T-helper 1 cell (primary cell): ENCODE results near the gene PRM1.
"Not testable (repeated sequence)": the region's sequence is repeated elsewhere in the genome, so short reads cannot be mapped to it uniquely, and the experiment has no call there.

ENCODE experiments used
- DNase-seq, 5 donors: peaks; one replicate each; pipeline ENCODE4 v3.0.0-alpha.2; 2012 to 2020

Gene PRM1

GRCh38 chr16:11313493-11314308, 32.6 kb upstream of the PRM1 start:
- no peak for DNase-seq

- DNase-seq: peak in 2 of 5 donors; percentile 15 to 38
Observed at GRCh38 chr16:11312718-11313492, 31.8 kb upstream of the PRM1 start.

- DNase-seq: peak in 1 of 5 donors; percentile 76
Observed at GRCh38 chr16:11310997-11311561, 29.9 kb upstream of the PRM1 start.

GRCh38 chr16:11310634-11310977, 29.5 kb upstream of the PRM1 start:
- no peak for DNase-seq

- DNase-seq: no peak
Observed at GRCh38 chr16:11309895-11310633, 28.9 kb upstream of the PRM1 start.

DNA sequence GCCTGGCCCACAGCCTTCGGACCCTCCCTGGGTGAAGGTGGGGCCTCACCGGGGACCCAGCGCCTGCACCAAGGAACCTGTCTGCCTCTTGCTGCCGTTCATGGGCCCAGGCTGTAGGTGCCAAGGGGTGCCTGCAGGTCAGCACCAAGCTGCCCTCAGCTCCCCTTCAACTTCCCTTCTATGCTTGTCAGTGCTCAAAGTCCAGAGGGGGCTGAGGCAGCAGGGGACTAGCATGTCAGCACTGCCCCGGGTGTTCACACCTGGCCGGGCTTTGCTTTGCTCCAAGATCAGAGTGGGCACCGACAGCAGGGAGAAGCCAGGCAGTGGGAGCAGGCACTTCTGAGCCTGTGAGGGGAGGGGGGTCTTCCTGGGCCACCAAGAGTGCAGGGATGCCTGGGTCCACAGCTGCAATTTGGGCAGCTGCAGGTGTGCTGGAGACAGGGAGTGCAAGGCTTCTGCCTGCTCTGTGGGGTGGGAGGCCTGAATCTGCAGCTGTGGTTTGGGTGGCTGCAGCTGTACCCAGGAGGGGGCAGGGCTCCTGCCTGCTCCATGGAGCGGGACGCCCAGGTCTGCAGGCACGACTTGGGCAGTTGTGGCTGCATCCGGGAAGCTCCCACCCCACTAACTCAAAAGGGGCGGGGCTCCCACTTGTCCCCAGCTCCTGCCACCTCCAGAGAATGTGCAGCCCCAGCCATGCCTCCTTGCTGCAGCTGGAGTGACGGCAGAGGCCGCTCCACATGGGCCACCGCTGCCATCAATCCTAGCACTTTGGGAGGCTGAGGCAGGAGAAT, 27.6 kb upstream of the PRM1 start:
- DNase-seq: no peak

- no peak for DNase-seq
Observed at GRCh38 chr16:11307639-11308492, 26.7 kb upstream of the PRM1 start.

- DNase-seq: peak in 1 of 5 donors; percentile 46
Observed at GRCh38 chr16:11306997-11307638, 26.0 kb upstream of the PRM1 start.

- DNase-seq: no peak
Observed at GRCh38 chr16:11306381-11306780, 25.3 kb upstream of the PRM1 start.

DNA sequence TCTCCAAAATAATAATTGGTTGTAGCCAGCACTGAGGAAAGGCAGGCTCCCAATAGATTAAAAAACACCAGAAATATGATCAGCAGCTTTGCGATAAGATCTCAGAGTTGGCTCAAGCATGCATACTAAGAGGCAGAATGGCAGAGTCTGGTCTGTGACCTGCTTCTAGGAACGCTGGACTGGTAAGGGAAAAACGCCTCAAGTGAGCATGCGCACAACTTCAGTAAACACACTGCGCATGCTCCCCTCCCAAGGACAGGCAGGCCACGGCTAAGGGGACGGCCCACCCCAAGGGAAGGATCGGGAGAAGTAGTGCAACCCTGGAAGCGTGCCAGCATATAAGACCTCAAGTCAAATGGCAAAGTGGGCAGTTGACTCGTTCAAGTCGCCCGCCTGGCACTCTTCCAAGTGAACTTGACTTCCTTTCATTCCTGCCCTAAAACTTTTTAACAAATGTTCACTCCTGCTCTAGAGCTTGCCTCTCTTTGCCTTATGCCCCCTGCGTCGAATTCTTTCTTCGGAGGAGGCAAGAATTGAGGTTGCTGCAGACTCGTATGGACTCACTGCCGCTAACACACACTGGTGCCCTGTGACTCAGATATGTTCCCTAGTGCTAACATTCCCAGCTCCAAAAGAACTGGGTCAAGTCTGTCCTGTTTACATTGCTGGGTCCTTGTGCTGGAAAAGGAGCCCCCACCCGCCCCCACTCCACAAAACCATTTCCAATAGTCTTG, 22.4 kb upstream of the PRM1 start:
- DNase-seq: no peak

DNA sequence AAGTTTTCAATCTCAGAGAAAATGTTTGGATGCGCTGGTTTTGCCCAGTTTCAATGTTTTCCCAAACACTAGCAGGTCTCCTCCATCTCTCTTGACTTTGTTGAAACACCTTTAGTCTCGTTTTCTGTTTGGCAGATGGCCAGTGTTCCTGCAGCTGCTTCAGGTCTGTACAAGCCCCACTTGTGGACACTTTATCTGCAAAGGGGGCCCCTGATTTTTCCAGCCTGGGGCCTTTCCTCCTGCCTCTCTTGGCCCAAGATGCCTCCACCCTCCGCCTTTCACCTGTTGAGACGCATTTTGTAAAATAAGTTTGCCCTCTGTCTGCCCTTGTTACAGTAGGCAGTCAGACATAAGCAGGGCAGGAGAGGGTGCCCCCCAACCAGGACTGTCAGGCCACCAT, 21.8 kb upstream of the PRM1 start:
- no peak for DNase-seq

- DNase-seq: no peak
Observed at GRCh38 chr16:11301645-11302501, 20.7 kb upstream of the PRM1 start.

DNA sequence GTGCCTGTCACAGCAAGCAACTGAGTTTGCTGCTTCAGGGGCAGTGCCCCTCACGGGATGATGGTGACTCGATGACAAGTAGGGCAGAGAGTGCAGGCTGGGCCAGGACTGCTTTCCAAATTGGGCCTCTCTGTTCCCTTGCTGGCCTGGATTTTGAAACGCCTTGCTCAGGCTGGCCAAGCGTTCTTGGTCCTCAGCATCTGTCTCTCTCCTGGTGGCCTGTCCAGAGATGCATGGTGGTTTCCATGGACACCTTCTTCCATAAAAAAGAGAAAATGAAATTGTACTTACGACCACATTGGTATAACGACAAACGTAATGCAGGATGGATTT, 19.4 kb upstream of the PRM1 start:
- no peak for DNase-seq

- DNase-seq: no peak
Observed at GRCh38 chr16:11299865-11300559, 18.9 kb upstream of the PRM1 start.

DNA sequence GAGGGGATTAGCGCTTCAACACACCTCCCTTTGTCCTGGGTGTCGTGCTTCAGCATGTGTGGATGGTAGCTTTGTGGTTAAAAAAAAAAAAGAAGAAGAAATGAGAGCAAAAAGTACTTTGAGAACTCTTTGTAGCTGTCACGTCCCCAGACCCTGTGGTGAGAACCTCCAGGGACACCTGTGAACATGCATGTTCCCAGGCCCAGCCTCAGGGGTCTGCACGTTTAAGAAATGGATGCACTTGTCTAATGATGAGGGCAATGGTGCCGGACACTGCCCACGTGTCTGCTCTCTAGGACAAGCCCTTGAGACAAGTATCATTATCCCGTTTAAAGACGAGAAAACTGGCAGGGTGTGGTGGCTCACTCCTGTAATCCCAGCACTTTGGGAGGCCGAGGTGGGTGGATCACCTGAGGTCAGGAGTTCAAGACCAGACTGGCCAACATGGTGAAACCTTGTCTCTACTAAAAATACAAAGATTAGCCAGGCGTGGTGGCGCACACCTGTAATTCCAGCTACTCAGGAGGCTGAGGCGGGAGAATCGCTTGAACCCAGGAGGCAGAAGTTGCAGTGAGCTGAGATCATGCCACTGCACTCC, 17.9 kb upstream of the PRM1 start:
- DNase-seq: not testable (repeated sequence)

DNA sequence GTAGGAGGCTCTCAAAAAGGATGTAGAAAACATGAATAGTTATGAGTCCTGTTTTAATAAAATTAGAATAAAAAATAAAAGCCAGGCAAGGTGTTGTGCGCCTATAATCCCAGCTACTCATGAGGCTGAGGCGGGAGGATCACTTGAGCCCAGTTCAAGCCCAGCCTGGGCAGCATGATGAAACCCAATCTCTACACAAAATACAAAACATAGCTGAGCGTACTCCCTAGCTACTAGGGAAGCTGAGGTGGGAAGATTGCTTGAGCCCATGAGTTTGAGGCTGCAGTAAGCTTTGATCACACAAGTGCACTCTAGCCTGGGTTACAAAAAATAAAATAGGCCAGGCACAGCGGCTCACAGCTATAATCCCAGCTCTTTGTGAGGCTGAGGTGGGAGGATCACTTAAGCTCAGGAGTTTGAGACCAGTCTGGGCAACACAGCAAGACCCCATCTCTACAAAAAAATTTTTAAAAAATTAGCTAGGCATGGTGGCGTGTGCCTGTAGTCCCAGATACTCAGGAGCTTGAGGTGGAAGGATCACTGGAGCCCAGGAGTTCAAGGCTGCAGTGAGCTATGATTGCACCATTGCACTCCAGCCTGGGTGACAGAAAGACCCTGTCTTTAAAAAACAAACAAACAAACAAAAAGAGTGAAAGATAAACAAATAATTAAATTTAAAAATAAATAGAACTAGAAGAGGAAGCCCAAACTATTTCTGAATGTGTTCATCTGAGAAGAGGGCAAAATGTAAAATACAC, 17.2 kb upstream of the PRM1 start:
- DNase-seq: no peak

- peak; percentile 24 to 80 (median 38) for DNase-seq
Observed at GRCh38 chr16:11297492-11298142, 16.5 kb upstream of the PRM1 start.
